ENCODE measurements around the gene TMEM35B. TPM values are rescaled to one million over a fixed set of nuclear protein-coding genes. Genes with fewer than 3 reads are reported as not detected.

The TMEM35B gene
- 14.9 and 23.3 TPM in 2 replicates for total RNA-seq (ENCODE audit: low replicate concordance)

GRCh38 chr1:34984793-34985608, at the start of gene TMEM35B:
TMEM35B (minus strand) TSS chr1:34985347; CDS start chr1:34985305, 42 bp downstream.

Other genes with a start within 250 kb of the TMEM35B start
- gene GJB5, start 230.3 kb downstream of the TMEM35B start, total RNA-seq (ENCODE audit: low replicate concordance): not detected in 2 replicates
- not detected in 2 replicates for gene GJB4, start 225.6 kb downstream of the TMEM35B start, total RNA-seq (ENCODE audit: low replicate concordance)
- gene GJB3, start 204.1 kb downstream of the TMEM35B start, total RNA-seq (ENCODE audit: low replicate concordance): 0.75 TPM in 1 of 2 replicates, not detected in the other
- gene GJA4, start 192.3 kb downstream of the TMEM35B start, total RNA-seq (ENCODE audit: low replicate concordance): 0.12 and 40.6 TPM in 2 replicates
- 14.2 and 31.4 TPM in 2 replicates for gene SMIM12, start 125.6 kb downstream of the TMEM35B start, total RNA-seq (ENCODE audit: low replicate concordance)
- 0.15 TPM in 1 of 2 replicates, not detected in the other for gene DLGAP3, start 55.7 kb downstream of the TMEM35B start, total RNA-seq (ENCODE audit: low replicate concordance)
- 8.3 and 9.8 TPM in 2 replicates for gene ZMYM6, start 46.6 kb upstream of the TMEM35B start, total RNA-seq (ENCODE audit: low replicate concordance)
- 13.0 TPM in 2 replicates for gene ZMYM1, start 94.0 kb upstream of the TMEM35B start, total RNA-seq (ENCODE audit: low replicate concordance)
- 200 and 203 TPM in 2 replicates for gene SFPQ, start 207.8 kb upstream of the TMEM35B start, total RNA-seq (ENCODE audit: low replicate concordance)